Endothelial cell of umbilical vein (primary cell): ENCODE measurements around the gene SUGCT. TPM values are rescaled to one million over a fixed set of nuclear protein-coding genes. Genes with fewer than 3 reads are reported as not detected.

Experiments
- BruUV-seq: library from RNA; stranded (reverse); fragments of 400-500 nt; replicated peaks from 2 replicates; lab custom pipeline; 2021; lab: Mats Ljungman, UMichigan
- CTCF ChIA-PET: fragments of 300-600, 350-600 bp; sonication (Branson Sonifier 250); formaldehyde crosslinking; loops from one replicate; lab custom pipeline; 2021; ENCODE audit warnings: antibody characterized with exemption, inconsistent platforms; lab: Charles Lee
- POLR2A ChIA-PET: fragments of 300-600, 350-600 bp; sonication (Branson Sonifier 250); formaldehyde crosslinking; loops from one replicate; lab custom pipeline; 2021; ENCODE audit warnings: antibody characterized with exemption, inconsistent platforms; lab: Charles Lee
- DNase-seq: peaks from one replicate; pipeline ENCODE4 v3.0.0-alpha.2; 2011; ENCODE audit warnings: low read depth, low spot score
- FAIRE-seq: peaks from 2 replicates; lab custom pipeline; 2011; peaks lifted over from hg19 to GRCh38; lab: Jason Lieb, UNC
- H2AFZ ChIP-seq: 2 replicates; pipeline ENCODE4 v1.6.0; 2012; ENCODE audit warnings: low read depth, low read length, control low read depth, inconsistent platforms
- H3K27ac ChIP-seq: 2 replicates; pipeline ENCODE4 v1.5.1; 2011; ENCODE audit warnings: low read depth, mild to moderate bottlenecking, control low read depth, low read length, moderate library complexity; ENCODE audit not compliant: insufficient read depth
- H3K27me3 ChIP-seq, 2 experiments: 2 replicates each; pipeline versions ENCODE4 v1.6.0 to v1.6.1; 2011; ENCODE audit warnings: low read length in 2 of 2, mixed read lengths in 1 of 2; ENCODE audit not compliant: control insufficient read depth in 2 of 2, insufficient read depth in 2 of 2
- H3K36me3 ChIP-seq, 2 experiments: 2 replicates in 1 of 2; 3 replicates in 1 of 2; pipeline ENCODE4 v1.5.1; 2011; ENCODE audit warnings: low read length in 2 of 2, mild to moderate bottlenecking in 1 of 2, moderate library complexity in 1 of 2; ENCODE audit not compliant: control insufficient read depth in 2 of 2, insufficient read depth in 2 of 2; ENCODE audit errors: extremely low read depth in 1 of 2
- H3K4me1 ChIP-seq: 3 replicates; pipeline ENCODE4 v1.5.1; 2011; ENCODE audit warnings: mild to moderate bottlenecking, low read length; ENCODE audit not compliant: control insufficient read depth, insufficient read depth; ENCODE audit errors: extremely low read depth
- H3K4me2 ChIP-seq: 2 replicates; pipeline ENCODE4 v1.6.1; 2011; ENCODE audit warnings: low read length, control low read depth, mixed read lengths; ENCODE audit not compliant: insufficient read depth
- H3K4me3 ChIP-seq, 3 experiments: fragments of 200-600 bp in 1 of 3; sonication (generic), shearing (Covaris generic) in 1 of 3; replicated peaks in 1 of 3; 2 replicates each; pipeline ENCODE4 v1.5.1; 2011 to 2016; ENCODE audit warnings: control low read depth in 3 of 3, low read length in 3 of 3, mild to moderate bottlenecking in 2 of 3, inconsistent platforms in 1 of 3, low read depth in 1 of 3, moderate library complexity in 1 of 3; ENCODE audit not compliant: insufficient read depth in 1 of 3
- H3K79me2 ChIP-seq: 2 replicates; pipeline ENCODE4 v1.6.0; 2012; ENCODE audit warnings: low read length, inconsistent platforms; ENCODE audit not compliant: control insufficient read depth, insufficient read depth
- H3K9ac ChIP-seq: replicated peaks from 2 replicates; pipeline ENCODE3; 2011; ENCODE audit warnings: low read length, control low read depth; ENCODE audit not compliant: insufficient read depth; ENCODE audit errors: extremely low read depth
- H3K9me1 ChIP-seq: replicated peaks from 3 replicates; pipeline ENCODE4 v1.6.0; 2011; ENCODE audit warnings: mild to moderate bottlenecking, low read length; ENCODE audit not compliant: control insufficient read depth, insufficient read depth; ENCODE audit errors: extremely low read depth
- H3K9me3 ChIP-seq: replicated peaks from 2 replicates; pipeline ENCODE4 v1.5.1; 2012; ENCODE audit warnings: low read length, inconsistent platforms; ENCODE audit not compliant: control insufficient read depth, insufficient read depth
- H4K20me1 ChIP-seq: replicated peaks from 2 replicates; pipeline ENCODE3; 2011; ENCODE audit warnings: mild to moderate bottlenecking, low read length; ENCODE audit not compliant: control insufficient read depth, insufficient read depth; ENCODE audit errors: extremely low read depth
- CTCF ChIP-seq, 2 donors: IDR thresholded peaks; 1 replicate in 1 of 2; 2 replicates in 1 of 2; pipeline ENCODE4 v1.5.1; 2011; ENCODE audit warnings: low read length in 2 of 2, mild to moderate bottlenecking in 2 of 2, moderate library complexity in 2 of 2, control low read depth in 1 of 2, inconsistent platforms in 1 of 2, low read depth in 1 of 2; ENCODE audit not compliant: insufficient read depth in 1 of 2; ENCODE audit errors: extremely low read depth in 1 of 2
- EZH2 ChIP-seq: IDR thresholded peaks from 2 replicates; pipeline ENCODE4 v1.6.1; 2012; ENCODE audit warnings: borderline replicate concordance, low read depth, mild to moderate bottlenecking, moderate library complexity, low read length, inconsistent platforms; ENCODE audit not compliant: severe bottlenecking
- FOS ChIP-seq: IDR thresholded peaks from 2 replicates; pipeline ENCODE4 v1.6.1; 2011; ENCODE audit warnings: mild to moderate bottlenecking, low read length, moderate library complexity, borderline replicate concordance; ENCODE audit not compliant: insufficient read depth
- GATA2 ChIP-seq: IDR thresholded peaks from 2 replicates; pipeline ENCODE4 v1.7.0; 2011; ENCODE audit warnings: low read depth, mild to moderate bottlenecking, moderate library complexity, mixed read lengths, low read length; ENCODE audit not compliant: insufficient read length, insufficient read depth
- JUN ChIP-seq: IDR thresholded peaks from 2 replicates; pipeline ENCODE4 v1.6.1; 2011; ENCODE audit warnings: borderline replicate concordance, low read depth; ENCODE audit not compliant: insufficient read length, insufficient read depth
- MAX ChIP-seq: IDR thresholded peaks from 2 replicates; pipeline ENCODE4 v1.6.1; 2011; ENCODE audit not compliant: insufficient read depth, insufficient read length
- MYC ChIP-seq: IDR thresholded peaks from one replicate; pipeline ENCODE4 v1.6.1; 2011; ENCODE audit warnings: mild to moderate bottlenecking, low read depth, low read length
- POLR2A ChIP-seq: IDR thresholded peaks from 2 replicates; pipeline ENCODE4 v1.6.1; 2012; ENCODE audit warnings: low read depth, mild to moderate bottlenecking, control low read depth, low read length
- POLR2AphosphoS5 ChIP-seq: IDR thresholded peaks from 2 replicates; pipeline ENCODE4 v1.6.1; 2012; ENCODE audit warnings: low read depth, mild to moderate bottlenecking, control low read depth, low read length, moderate library complexity; ENCODE audit not compliant: insufficient read depth
- dilution Hi-C: fragments of 300-500 bp; cut with MboI; formaldehyde crosslinking; loops from one replicate; pipeline ENCODE4 v1.15.0; 2019; ENCODE audit warnings: low sequenced_read_pairs; ENCODE audit not compliant: extremely low pct_ligation_motif_present
- intact Hi-C: fragments of 100-400 bp; cut with micrococcal nuclease; formaldehyde crosslinking; loops from one replicate; pipeline ENCODE4 v1.10.0; 2022
- polyA plus RNA-seq, 4 experiments: library from polyadenylated mRNA; depleted of rRNA in 3 of 4; stranded (reverse) in 3 of 4; unstranded in 1 of 4; fragments of >200 nt; gene quantifications; 2 replicates each; pipeline versions ENCODE4 v1.2.1 to v1.2.3, GENCODE V29; 2011 to 2012; ENCODE audit warnings: missing spikeins in 1 of 4
- total RNA-seq: library from RNA; stranded (reverse); gene quantifications from 2 replicates; pipeline ENCODE4 v1.2.3, GENCODE V29; 2021

The SUGCT gene
- total and polyA plus RNA-seq, 2 donors (not counting 3 experiments of a cell fraction or from before 2014, with no cell fraction given) = 1.2 to 1.4 TPM

- H3K27me3 ChIP-seq = peaks cover 0 to 3% of the 10 kb centered on the region in 2 experiments
- H3K4me3 ChIP-seq = no peak overlapping the region
- ChIA-PET POLR2A (no interaction called here), CTCF (no interaction called here)
- no peaks in the 10 kb centered on the region for H3K36me3 ChIP-seq
- H3K79me2 ChIP-seq = no peaks in the 10 kb centered on the region
- H3K4me1 ChIP-seq = no peaks in the 10 kb centered on the region
- H3K9me1 ChIP-seq = no peaks in the 10 kb centered on the region
- BruUV-seq = no TSS peak
- no peak overlapping the region for H2AFZ ChIP-seq
- H3K9me3 ChIP-seq = no peaks in the 10 kb centered on the region
- no peak overlapping the region for H3K4me2 ChIP-seq
- FAIRE-seq (no peak), DNase-seq (no peak)
- no peak overlapping the region for H3K9ac ChIP-seq
- dilution Hi-C loops = no loop called here
- H3K27ac ChIP-seq = no peak overlapping the region
- no peaks in the 10 kb centered on the region for H4K20me1 ChIP-seq
- intact Hi-C loops = no loop called here
- TF ChIP-seq GATA2 (no peak), EZH2 (no peak), CTCF (IDR thresholded peaks at IDR 0.05; ENCODE audit: extremely low read depth in 1 of 2, insufficient read depth in 1 of 2, low read depth in 1 of 2, low read length in 2 of 2) (no peak), FOS (no peak), MYC (no peak), POLR2A (no peak), JUN (no peak), POLR2AphosphoS5 (no peak), MAX (no peak)
Measured at GRCh38 chr7:40659231-40659630, 524.4 kb downstream of the SUGCT start.
